Mucosa of stomach (tissue), 1 donor: ENCODE results near the gene ANO5.

ENCODE experiments used
- H3K27me3 ChIP-seq: one replicate; pipeline ENCODE4 v1.7.0; 2013; ENCODE audit warnings: mild to moderate bottlenecking, low read length; ENCODE audit not compliant: control insufficient read depth, insufficient read depth
- H3K36me3 ChIP-seq: one replicate; pipeline ENCODE4 v1.7.0; 2013; ENCODE audit warnings: low read length; ENCODE audit not compliant: control insufficient read depth, insufficient read depth
- H3K4me1 ChIP-seq: one replicate; pipeline ENCODE4 v1.7.0; 2013; ENCODE audit warnings: mild to moderate bottlenecking, low read length; ENCODE audit not compliant: control insufficient read depth, insufficient read depth
- H3K4me3 ChIP-seq: one replicate; pipeline ENCODE4 v1.7.0; 2013; ENCODE audit warnings: low read length
- H3K9ac ChIP-seq: one replicate; pipeline ENCODE4 v1.7.0; 2013; ENCODE audit warnings: mild to moderate bottlenecking, low read length, moderate library complexity
- H3K9me3 ChIP-seq: one replicate; pipeline ENCODE4 v1.7.0; 2013; ENCODE audit warnings: mild to moderate bottlenecking, low read length, moderate library complexity; ENCODE audit not compliant: control insufficient read depth
- donor health status: Pancreatic carcinoma.

The ANO5 gene, protein sequence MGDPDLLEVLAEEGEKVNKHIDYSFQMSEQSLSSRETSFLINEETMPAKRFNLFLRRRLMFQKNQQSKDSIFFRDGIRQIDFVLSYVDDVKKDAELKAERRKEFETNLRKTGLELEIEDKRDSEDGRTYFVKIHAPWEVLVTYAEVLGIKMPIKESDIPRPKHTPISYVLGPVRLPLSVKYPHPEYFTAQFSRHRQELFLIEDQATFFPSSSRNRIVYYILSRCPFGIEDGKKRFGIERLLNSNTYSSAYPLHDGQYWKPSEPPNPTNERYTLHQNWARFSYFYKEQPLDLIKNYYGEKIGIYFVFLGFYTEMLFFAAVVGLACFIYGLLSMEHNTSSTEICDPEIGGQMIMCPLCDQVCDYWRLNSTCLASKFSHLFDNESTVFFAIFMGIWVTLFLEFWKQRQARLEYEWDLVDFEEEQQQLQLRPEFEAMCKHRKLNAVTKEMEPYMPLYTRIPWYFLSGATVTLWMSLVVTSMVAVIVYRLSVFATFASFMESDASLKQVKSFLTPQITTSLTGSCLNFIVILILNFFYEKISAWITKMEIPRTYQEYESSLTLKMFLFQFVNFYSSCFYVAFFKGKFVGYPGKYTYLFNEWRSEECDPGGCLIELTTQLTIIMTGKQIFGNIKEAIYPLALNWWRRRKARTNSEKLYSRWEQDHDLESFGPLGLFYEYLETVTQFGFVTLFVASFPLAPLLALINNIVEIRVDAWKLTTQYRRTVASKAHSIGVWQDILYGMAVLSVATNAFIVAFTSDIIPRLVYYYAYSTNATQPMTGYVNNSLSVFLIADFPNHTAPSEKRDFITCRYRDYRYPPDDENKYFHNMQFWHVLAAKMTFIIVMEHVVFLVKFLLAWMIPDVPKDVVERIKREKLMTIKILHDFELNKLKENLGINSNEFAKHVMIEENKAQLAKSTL

DNA sequence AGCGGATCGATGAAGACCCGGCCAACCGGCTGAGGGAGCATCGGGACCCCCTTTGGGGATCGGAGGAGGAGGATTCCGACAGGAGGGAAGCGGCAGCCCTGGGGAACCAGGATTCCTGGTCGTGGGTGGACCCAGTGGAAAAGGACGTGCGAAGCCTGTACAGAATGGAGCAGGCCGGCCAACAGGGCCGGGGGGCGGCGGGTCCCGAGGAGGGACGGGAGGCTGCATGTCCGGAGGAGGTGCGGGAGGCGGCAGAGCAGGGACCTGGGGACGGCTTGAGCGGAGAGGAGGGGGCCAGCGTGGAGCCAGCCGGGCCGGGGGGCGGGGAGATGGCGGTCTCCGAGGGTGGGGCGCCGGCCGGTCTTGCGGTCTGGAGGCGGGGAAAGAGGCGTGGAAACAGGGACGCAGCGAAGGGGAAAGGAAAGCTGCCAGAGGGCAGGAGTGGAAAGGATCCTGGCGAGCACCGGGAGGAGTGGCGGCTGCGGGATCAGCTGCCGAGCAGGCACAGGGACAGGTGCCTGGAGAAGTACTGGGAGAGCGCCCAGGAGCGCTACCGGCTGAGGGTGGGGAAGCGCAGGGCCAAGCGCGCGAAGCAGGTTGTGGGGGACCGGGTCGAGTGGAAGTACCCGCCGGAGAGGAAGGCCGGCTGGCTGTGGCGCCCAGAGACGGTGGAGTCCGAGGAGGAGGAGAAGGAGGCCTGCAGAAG lies at the start of gene ANO5:
ANO5 (plus strand) TSS at position 444 of the 706 bp plus-strand sequence. CDS start 408 bp downstream, outside the sequence.
- peak within 1 kb of the TSS; percentile 81 for H3K4me3 ChIP-seq

DNA sequence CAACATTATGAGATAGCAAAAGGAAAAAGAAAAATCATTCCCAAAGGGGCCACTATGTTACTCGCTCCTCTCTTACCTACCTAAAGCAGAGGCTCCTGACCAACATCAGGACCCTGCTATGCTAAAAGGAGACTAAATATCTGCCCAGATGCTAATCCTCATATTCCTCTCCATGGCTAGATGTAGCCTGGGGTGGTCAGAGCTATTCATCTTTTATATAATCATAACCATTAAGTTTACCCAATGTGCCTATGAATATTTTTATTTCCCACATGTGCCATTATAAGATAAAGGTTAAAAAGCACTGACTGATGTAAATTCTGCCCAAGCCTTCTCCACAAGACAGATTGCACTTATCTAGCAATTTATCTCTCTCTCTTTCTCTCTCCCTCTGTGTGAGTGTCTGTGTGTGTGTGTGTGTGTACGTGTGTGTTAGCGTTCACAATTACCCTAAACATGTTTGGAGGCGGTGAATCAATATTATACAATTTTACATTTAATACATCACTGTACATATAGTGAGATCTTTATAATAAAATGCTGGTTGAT lies 41.2 kb upstream of the ANO5 start:
- Histone ChIP-seq H3K4me3 (no peak overlapping the region), H3K9ac (no peak overlapping the region), H3K27me3 (no peaks in the 10 kb centered on the region), H3K4me1 (peaks cover 22% of the 10 kb centered on the region), H3K36me3 (no peaks in the 10 kb centered on the region), H3K9me3 (no peaks in the 10 kb centered on the region)

More for the DNA sequence above, at the start of gene ANO5:
- H3K9me3 ChIP-seq = no peaks in the 10 kb centered on the region
- H3K36me3 ChIP-seq = no peaks in the 10 kb centered on the region
- H3K27me3 ChIP-seq = no peaks in the 10 kb centered on the region
- H3K9ac ChIP-seq = peak within 1 kb of the TSS; percentile 95
- peaks cover 13% of the 10 kb centered on the region for H3K4me1 ChIP-seq

DNA sequence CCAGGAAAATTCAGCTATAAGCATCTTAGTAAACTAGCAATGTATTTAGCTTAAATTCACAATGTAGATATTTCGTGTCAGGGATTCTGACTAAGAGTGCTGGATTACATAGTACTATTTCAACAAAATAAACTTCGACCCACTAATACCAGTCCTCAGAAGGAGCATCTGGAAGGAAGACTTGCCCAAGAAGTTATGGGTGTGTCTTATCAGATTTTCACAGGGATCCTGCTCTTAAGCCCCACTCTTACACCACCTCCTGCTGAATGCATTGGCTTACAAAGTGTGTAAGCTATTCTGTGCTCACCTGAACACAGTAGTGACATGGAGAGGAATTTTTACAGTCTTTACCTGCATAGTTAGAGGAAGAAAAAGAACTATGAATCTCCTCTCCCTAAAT lies 35.4 kb upstream of the ANO5 start:
- Histone ChIP-seq H3K4me3 (no peak overlapping the region), H3K4me1 (peaks cover 12% of the 10 kb centered on the region), H3K36me3 (no peaks in the 10 kb centered on the region), H3K27me3 (no peaks in the 10 kb centered on the region), H3K9me3 (no peaks in the 10 kb centered on the region), H3K9ac (no peak overlapping the region)

DNA sequence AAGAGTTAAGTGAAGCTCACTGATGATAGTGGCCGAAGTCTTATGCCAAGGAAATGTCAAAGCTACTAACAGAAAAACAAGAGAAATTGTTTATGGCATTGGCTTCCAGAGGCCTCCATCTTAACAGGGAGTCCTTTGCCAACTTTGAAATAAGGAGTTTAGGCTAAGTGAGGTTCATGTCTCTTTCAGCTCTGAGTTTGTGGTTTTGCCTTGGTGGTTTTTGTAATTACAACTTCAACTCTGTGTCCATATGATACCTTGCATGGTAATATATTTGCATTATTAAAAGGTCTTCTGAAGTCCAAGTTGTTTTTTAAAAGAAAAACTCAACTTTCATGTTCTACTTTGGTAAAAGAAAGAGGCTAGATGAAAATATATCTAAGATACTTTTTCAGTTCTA lies 31.4 kb upstream of the ANO5 start:
- Histone ChIP-seq H3K9ac (no peak overlapping the region), H3K9me3 (no peaks in the 10 kb centered on the region), H3K4me1 (no peaks in the 10 kb centered on the region), H3K27me3 (no peaks in the 10 kb centered on the region), H3K4me3 (no peak overlapping the region), H3K36me3 (no peaks in the 10 kb centered on the region)

DNA sequence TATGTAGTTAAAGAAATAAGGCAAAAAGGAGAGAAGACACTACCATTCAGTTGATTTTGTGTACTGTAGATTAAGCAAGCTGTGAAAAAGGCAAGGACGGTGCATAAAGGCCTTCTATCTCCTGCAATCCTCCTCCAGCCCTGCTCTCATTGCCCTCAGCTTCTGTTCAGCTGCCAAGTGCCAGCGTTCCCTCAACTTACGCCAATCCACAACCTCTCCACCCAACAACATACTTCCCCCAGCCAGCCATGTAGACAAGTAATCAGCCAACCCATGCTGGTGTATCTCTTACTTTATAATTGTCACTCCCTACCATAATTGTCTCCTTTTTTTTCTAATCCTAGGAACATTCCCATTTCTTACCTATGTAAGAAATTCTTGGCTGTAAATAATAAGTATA lies 30.1 kb upstream of the ANO5 start:
- Histone ChIP-seq H3K9me3 (no peaks in the 10 kb centered on the region), H3K9ac (no peak overlapping the region), H3K36me3 (no peaks in the 10 kb centered on the region), H3K27me3 (no peaks in the 10 kb centered on the region), H3K4me3 (no peak overlapping the region), H3K4me1 (no peaks in the 10 kb centered on the region)

DNA sequence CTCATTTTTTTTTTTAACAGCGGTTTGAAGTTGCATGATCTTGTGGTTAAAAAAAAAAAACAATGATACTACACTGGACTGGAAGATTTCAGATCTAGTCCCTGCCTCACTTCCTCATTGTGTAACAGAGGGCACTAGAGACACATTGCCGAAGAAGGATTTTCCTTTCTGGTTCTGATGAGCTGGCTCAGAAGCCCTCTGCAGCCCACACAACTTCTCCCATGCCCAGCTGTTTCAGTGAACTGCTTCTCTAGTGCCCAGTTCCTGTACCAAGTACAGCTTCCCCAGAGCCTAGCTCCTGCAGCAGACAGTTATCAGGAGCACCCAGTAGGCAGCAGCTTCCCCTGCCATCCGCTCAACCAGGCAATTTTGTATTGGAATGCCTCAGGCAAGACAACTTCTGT lies 29.5 kb upstream of the ANO5 start:
- Histone ChIP-seq H3K4me1 (no peaks in the 10 kb centered on the region), H3K4me3 (no peak overlapping the region), H3K27me3 (no peaks in the 10 kb centered on the region), H3K36me3 (no peaks in the 10 kb centered on the region), H3K9me3 (no peaks in the 10 kb centered on the region), H3K9ac (no peak overlapping the region)

DNA sequence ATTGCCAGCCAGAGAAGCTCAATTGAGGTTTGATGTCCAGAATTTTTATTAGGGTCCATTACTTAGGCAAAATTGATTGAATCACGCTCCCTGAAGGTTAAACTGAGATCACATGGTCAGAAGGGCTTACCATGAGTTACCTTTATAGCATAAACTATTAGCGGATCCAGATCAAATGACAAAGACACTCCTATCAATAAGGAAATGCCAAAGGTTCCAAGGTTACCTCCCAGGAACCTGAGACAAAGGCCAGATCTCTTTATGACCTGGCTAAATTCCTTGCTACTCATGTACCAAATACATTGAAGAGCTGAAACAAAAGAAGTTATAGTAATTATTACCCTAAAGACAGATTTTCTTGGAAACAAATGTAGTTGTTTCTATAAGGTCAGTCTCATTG lies 27.8 kb upstream of the ANO5 start:
- Histone ChIP-seq H3K27me3 (no peaks in the 10 kb centered on the region), H3K9ac (no peak overlapping the region), H3K4me3 (no peak overlapping the region), H3K4me1 (no peaks in the 10 kb centered on the region), H3K9me3 (no peaks in the 10 kb centered on the region), H3K36me3 (no peaks in the 10 kb centered on the region)

DNA sequence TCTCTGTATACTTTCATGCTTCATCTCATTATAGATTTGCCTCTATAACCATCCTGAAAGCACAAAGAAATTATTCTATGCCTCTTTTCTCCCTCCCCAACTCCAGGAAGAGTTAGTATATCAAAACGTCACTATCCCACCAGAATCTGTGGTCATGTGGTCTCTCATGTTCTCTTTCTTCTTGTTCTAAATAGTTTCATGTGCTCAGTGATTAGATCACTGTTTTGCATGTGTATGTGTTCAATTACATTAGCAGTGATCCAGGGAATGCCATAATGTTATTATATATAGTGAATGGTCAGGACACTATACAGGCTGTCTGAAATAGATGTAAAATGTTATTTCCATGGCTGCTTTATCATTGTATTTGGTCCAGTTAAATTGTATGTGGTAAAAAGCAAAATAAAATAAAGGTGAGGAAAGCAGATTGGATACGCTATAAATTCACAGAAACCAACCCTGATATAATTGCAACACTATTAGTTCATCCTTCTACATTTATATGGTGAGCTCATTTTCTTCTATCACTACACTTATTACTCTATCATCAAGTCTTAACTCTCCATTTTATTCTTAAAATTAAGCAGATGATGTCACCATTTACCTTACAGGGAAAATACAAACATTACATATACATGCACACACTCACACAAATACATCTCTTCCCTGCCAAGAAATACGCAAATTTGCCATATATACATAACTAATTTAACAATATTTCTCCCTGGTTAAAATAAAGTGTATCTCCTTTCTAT lies 26.9 kb upstream of the ANO5 start:
- no peak overlapping the region for H3K9ac ChIP-seq
- no peaks in the 10 kb centered on the region for H3K9me3 ChIP-seq
- H3K4me1 ChIP-seq = no peaks in the 10 kb centered on the region

DNA sequence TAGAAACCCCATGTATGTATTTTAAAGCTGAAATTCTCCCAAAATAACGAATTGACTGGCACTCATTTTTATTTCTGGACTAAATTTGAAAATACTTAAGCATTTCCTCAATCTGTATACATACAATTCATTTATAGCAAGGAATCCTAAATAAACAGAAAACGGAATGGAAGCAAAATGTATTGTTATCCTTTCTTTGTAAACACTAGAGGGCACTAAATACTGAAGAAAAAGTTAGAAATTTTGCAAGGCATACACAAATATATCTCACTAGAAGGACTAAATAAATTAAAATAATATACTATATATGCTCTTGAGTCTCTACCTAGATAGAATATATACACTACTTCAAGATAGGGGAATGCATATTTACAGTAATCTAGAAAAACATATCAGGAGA lies 23.1 kb upstream of the ANO5 start:
- Histone ChIP-seq H3K27me3 (no peaks in the 10 kb centered on the region), H3K4me1 (no peaks in the 10 kb centered on the region), H3K9me3 (no peaks in the 10 kb centered on the region), H3K36me3 (no peaks in the 10 kb centered on the region), H3K4me3 (no peak overlapping the region), H3K9ac (no peak overlapping the region)

More for the DNA sequence above, 26.9 kb upstream of the ANO5 start:
- no peaks in the 10 kb centered on the region for H3K36me3 ChIP-seq
- no peaks in the 10 kb centered on the region for H3K27me3 ChIP-seq
- no peak overlapping the region for H3K4me3 ChIP-seq

DNA sequence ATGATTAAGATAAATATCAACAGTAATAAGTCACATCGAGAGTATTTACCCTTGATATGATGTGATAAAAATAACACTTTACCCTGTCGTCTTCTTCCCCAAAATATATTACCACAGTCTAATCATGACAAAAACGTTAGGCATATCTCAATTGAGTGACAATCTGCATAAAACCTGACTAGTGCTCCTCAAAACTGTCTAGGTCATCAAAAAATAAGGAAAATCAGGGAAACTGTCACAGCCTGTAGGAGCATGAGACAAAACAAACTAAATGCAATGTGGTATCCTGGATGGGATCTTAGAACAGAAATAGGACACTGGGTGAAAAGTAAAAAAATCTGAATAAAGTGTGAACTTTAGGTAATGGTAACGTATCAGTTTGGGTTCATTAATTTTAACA lies 19.4 kb upstream of the ANO5 start:
- no peak overlapping the region for H3K9ac ChIP-seq
- H3K36me3 ChIP-seq = no peaks in the 10 kb centered on the region
- H3K27me3 ChIP-seq = no peaks in the 10 kb centered on the region
- no peaks in the 10 kb centered on the region for H3K4me1 ChIP-seq
- H3K9me3 ChIP-seq = no peaks in the 10 kb centered on the region
- H3K4me3 ChIP-seq = no peak overlapping the region

DNA sequence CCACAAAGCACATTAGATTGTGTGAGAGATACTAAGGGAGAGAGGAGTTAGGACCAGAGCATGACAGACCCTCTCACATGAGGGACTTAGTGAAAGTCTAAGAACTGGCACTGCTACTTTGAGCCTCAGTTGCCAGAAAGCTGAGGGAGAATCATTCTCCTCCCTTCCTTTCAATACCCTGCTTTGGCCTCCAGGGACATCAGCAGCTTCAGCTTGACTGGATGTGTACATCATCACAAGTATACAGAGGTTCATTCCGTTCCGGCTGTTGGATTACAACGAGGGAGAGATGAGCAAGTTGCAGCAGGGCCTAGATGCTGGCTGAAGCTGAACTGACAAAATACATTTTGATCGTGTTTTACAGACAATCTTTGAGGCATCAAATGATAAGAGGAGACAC lies 15.7 kb upstream of the ANO5 start:
- no peaks in the 10 kb centered on the region for H3K27me3 ChIP-seq
- H3K4me3 ChIP-seq = no peak overlapping the region
- no peaks in the 10 kb centered on the region for H3K36me3 ChIP-seq

More for the DNA sequence above, 15.7 kb upstream of the ANO5 start:
- H3K9me3 ChIP-seq = no peaks in the 10 kb centered on the region
- no peak overlapping the region for H3K9ac ChIP-seq
- no peaks in the 10 kb centered on the region for H3K4me1 ChIP-seq
